GM13976 (cell line): ENCODE measurements around the gene GZF1.

ENCODE experiments used
- DNase-seq: peaks from one replicate; pipeline ENCODE4 v3.0.0; 2012; ENCODE audit warnings: low spot score
- CTCF ChIP-seq: IDR thresholded peaks from 2 replicates; pipeline ENCODE4 v1.5.1; 2012; ENCODE audit warnings: borderline replicate concordance, mild to moderate bottlenecking; ENCODE audit not compliant: insufficient read depth; ENCODE audit errors: extremely low read depth, missing control alignments, control extremely low read depth
- in situ Hi-C: fragments of 300-500 bp; cut with MboI; formaldehyde crosslinking; loops from one replicate; pipeline ENCODE4 v1.12.0; 2022; ENCODE audit warnings: low sequenced_read_pairs, mixed read lengths, inconsistent platforms; ENCODE audit not compliant: unreplicated experiment

GZF1 gene

GRCh38 chr20:23419657-23419994, 57.6 kb downstream of the GZF1 start:
- no peak for DNase-seq
- TF ChIP-seq CTCF = no peak
- in situ Hi-C loops = no loop called here

GRCh38 chr20:23419995-23420901, 58.3 kb downstream of the GZF1 start:
- in situ Hi-C loops = no loop called here
- peak; percentile 63 for DNase-seq
- no peak for TF ChIP-seq CTCF

GRCh38 chr20:23420943-23421931, 59.3 kb downstream of the GZF1 start, which contains the start of gene NAPB:
Gene NAPB (minus strand): TSS chr20:23421488. CDS start chr20:23421402, 86 bp downstream.
- peak; percentile 96 for DNase-seq
- peak; percentile 34 for TF ChIP-seq CTCF
- in situ Hi-C loops = no loop called here
